Activated CD4-positive, CD25-positive, alpha-beta regulatory T cell (primary cell): ENCODE results near the gene CHSY1.

Source experiments
- DNase-seq, 4 experiments: peaks; one replicate each; lab custom pipeline; 2025; lab: John Stamatoyannopoulos, UW

CHSY1 gene

GRCh38 chr15:101210466-101210865, 41.4 kb downstream of the CHSY1 start:
- no peak for DNase-seq

DNA sequence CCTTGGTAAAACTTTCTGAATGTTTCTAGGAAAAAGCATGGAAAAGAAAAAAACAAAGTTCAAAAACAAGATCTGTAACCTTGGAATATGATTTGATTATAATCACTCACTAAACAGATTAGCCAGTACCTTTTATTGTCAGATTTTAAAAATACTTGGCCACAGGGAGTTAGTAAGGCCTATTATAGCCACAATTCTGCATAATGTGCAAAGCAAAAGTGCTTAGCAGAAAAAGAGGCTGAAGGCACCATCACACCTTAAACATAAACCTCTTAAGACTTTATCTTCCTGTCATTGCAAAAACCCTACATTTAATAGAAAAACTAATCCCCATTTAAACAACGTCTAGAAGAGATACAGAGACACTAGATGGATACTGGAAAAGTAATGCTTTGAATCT, 41.8 kb downstream of the CHSY1 start:
- DNase-seq, result no peak

DNA sequence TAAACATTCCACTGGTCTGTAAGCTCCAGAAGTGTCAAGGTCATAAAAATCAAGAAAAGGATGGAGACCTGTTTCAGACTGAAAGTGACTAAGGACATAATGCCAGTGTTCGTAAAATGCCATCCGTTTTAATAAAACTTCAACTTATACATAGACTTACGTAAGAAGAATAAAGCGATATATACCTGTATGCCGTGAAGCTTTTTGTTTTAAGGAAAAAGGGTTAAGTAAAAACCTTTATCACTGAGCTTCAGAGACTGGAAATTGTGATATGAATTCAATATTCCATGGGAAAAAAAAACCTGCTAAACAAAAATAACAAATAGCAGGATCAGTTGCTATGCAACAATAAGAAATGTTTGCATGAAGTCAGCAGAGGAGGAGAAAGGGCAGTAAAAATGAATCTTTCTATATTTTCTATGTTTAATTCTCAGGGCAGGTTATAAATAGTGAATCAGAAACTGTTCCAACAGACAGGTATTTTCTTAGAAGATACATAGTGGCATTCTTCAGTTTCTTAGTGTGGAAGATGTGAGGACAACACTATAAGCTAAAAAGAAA, 42.5 kb downstream of the CHSY1 start:
- DNase-seq, result no peak

DNA sequence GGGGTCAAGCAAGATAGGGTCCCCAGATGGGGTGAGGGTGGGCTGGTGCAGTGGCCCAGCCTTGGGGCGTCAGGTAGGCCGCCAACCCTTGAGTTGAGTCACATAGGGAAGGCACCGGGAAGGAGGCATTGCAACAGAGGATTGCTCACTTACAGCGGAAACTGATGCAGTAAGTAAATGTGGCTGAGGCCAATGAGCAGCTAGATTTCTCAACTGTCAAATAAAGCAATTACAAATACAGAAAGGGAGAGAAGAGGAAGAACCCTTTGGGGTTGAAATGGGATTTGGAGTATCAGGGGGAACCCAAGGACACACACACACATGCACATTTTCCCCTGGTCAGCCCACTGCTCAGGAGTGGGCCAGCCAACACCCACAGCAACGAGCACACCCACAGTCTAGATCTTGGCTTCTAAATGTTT, 44.0 kb downstream of the CHSY1 start:
- DNase-seq, result no peak

GRCh38 chr15:101206176-101206591, 45.7 kb downstream of the CHSY1 start:
- DNase-seq, result peak in 2 of 4 experiments; percentile 69 to 79

GRCh38 chr15:101204739-101205535, 46.9 kb downstream of the CHSY1 start:
- no peak for DNase-seq

DNA sequence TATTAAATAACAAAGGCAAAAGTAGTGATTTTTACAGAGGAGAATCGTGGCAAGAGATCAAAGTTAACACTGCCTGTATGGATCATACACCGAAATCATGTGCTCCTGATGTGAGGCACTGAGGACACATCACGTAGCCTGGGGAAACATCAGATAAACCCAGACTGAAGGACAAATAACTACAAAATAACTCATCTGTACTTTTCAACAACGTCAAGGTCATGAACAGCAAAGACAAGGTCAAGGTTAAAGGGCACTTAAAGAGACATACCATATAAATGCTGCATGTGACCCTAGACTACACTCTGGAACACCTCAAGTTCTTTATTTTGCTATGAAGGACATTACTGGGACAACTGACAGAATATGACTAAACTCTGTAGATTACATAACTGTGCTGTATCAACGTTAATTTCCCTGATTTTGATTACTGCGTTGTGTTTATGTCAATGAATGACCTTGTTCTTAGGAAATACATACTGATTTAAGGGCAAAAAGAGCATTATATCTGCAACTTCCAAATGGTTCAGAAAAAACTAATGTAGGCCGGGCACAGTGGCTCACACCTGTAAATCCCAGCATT, 48.1 kb downstream of the CHSY1 start:
- no peak for DNase-seq

DNA sequence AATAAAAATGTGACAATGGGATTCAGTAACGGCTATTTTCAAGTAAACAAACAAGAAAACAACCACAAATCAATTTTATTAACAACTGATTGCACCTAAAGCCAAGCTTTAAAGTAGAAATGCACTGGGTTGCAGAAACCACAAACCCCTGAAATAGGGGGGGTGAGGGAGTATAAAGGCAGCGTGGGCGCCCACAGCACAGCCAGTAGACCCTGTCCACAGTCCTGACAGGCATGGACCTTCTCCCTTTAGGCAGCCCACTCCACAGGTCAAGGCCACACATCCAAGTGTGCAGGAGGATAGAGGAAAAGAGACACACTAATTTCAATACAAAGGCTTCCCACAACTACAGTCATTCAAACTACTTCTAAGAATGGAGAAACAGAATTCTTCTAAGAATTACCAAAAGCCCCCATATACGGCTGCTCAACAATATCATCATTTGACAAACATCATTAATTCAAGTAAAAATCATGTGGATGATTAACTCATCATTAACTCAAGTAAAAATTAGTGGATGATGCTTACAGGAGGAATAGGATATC, 48.7 kb downstream of the CHSY1 start:
- DNase-seq, result no peak

DNA sequence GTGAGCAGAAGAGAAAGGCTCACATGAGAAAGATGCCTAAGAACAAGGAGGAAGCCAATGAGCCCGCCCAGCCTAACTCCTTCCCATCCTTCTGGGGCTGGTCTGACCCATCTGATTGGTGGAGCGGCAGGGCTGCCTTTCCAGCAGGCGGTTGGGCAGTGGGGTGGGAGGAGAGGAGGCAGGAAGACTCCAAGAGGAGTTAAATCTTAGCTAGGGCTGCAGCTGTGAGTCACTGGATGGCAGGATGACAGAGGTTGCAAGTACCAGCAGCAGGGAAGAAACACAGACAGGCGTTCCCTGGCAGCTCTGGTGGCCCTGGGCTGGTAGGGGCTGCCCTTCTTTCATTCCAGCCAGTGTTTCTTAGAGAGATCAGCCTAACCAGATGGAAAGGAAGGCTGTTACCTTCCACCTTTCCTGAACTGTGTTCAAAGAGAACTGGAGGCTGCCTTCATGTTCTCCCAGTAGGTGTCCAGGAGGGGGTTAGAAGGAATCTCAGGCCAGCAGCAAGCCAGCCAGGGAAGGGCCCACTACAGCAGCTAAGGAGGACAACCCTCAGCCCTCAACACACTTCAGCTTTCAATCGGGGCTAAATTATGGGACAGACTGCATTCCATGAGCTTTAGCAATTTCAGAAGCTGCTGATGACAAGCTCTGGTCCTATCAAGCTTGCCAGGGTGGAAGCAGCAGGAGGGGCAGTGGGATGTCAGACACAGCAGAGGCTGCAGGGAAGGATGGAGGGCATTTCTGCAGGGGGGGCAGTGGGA, 50.3 kb downstream of the CHSY1 start:
- no peak for DNase-seq

GRCh38 chr15:101200181-101200580, 51.7 kb downstream of the CHSY1 start:
- no peak for DNase-seq

DNA sequence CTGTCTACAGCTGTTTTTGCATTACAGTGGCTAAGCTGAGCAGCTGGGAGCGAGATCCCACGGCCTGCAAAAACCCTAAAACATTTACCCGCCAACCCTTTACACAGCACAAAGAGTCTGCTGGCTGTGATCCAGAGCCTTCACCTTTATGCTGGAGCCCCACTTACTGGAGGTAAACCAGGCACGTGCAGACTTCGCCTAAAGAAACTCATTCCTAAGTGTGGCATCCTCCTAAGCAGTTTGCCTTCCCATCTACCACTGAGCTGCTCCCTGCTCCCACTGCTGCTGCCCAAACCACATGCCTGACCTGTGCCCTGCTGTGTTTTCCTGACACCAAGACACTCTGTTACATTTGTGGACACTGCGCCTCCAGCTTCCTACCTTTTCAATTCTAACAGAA, 53.0 kb downstream of the CHSY1 start:
- no peak for DNase-seq

DNA sequence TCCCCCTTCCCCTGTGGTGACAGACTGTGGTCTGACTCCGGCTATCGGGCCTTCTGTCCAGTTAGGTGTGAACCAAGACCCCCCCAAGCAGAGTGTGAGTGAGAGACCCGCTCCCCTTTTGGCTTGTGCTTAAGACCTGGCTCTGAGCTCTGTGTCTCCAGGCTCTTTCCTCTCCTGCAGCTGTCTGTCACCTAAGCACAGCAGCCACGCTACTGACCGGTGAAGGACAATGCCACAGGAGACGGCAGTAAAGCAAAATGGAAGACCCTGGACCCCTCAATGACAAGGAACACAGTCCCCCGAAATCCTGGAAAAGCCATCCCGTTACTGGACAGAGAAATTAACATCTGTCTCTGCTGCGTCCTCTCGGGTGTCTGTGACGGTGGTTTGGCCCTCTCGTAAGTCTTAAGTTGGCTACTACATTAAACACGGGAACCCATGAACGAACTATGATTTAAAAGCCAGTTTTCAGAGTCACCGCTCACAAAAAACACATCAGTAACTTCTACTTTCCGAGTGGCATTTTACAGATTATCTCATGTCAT, 53.7 kb downstream of the CHSY1 start:
- no peak for DNase-seq

DNA sequence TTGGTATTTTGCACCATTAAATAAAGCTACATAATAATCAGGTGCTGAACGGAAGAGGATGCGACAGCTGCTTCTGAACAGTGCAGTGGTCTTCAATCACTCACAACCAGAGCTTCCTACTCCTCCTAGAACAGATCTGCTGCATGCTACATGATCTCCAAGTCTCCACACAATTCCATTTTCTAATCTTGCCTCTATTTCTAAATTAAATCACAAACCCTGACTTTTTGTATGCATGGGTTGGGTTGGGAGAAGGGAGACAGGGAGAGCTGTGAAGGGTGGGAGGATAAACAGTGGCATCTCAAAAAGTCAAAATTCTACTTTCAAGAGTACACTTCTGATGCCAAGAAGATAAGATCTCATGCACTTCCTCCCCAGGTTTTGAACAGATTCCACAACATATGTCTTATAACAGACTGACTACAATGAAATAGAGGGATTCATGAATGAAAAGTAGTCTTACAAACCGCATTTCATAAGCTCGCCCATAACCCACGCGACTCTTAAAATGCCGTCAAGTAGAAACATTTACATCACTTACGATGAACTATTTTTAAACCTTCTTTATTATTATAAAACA, 57.2 kb downstream of the CHSY1 start:
- no peak for DNase-seq

GRCh38 chr15:101193806-101194545, 57.9 kb downstream of the CHSY1 start:
- DNase-seq, result no peak

- DNase-seq, result no peak
Measured at GRCh38 chr15:101193120-101193644, 58.7 kb downstream of the CHSY1 start.

GRCh38 chr15:101192081-101192480, 59.8 kb downstream of the CHSY1 start:
- DNase-seq, result no peak

- DNase-seq, result no peak
Measured at GRCh38 chr15:101191242-101191641, 60.6 kb downstream of the CHSY1 start.

DNA sequence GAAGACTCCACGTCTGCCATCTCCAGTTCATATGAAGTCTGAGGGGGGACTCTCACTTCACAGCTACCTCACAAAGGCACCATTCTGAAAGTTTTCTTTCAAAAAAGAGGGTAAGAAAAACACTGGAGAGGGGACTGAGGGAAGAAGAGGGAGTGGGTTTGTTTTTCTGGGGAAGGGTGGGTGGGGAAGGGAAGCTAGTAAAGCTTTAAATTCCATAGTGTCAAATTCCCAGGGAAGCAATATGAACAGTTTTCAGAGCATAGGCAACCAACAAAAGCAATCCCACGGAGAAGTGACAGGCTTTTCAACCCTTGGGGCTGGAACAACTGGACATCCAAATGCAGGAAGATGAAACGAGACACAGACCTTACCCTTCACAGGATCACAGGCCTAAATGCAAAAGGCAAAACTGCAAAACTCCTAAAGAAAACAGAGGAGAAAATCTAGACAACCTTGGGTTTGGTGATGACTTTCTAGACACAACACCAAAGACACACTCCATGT, 61.7 kb downstream of the CHSY1 start:
- no peak for DNase-seq

GRCh38 chr15:101189409-101190091, 62.3 kb downstream of the CHSY1 start:
- no peak for DNase-seq
